Measurements from ENCODE around the gene RALGDS.

- TF ChIP-seq EZH2 (IDR thresholded peaks at IDR 0.05; ENCODE audit: low read depth, unreplicated experiment): no peak
- no peak for TF ChIP-seq CREB1 (CRISPR knock-in tag; IDR thresholded peaks at IDR 0.05; ENCODE audit: low read depth)
- no peak for TF ChIP-seq CTCF (conservative IDR thresholded peaks at IDR 0.05; ENCODE audit: low read depth in 2 of 2)
- no peak for TF ChIP-seq POLR2AphosphoS5 (IDR thresholded peaks at IDR 0.05; ENCODE audit: low read depth)
Measured at GRCh38 chr9:133098871-133099270, 22.2 kb downstream of the RALGDS start.
